ENCODE data around the gene CNN2. TPM values are rescaled to one million over a fixed set of nuclear protein-coding genes. Genes with fewer than 3 reads are reported as not detected.
A peak's percentile ranks its signal among the peaks of the same experiment; 100 is the strongest.

Gene CNN2
- total and polyA plus RNA-seq, 2 of the 13 experiments (the other 11 are each of a cell fraction or from before 2014, with no cell fraction given), result 63.6 to 70.0 TPM

- TF ChIP-seq MAFK (conservative IDR thresholded peaks at IDR 0.05 in 1 of 2, IDR thresholded peaks at IDR 0.05 in 1 of 2; ENCODE audit: low read length in 2 of 2) (no peak), ARNTL (CRISPR knock-in tag; IDR thresholded peaks at IDR 0.05) (peak; percentile 91), HMGXB4 (CRISPR knock-in tag; IDR thresholded peaks at IDR 0.05; ENCODE audit: borderline replicate concordance in 1 of 2, low read depth in 1 of 2) (peak in 1 of 2 experiments; percentile 40; a peak in 1 of 4 replicates), EEA1 (CRISPR knock-in tag; IDR thresholded peaks at IDR 0.05; ENCODE audit: borderline replicate concordance) (peak; percentile 51; the same call in 1 of the 2 replicates), HIC2 (CRISPR knock-in tag; IDR thresholded peaks at IDR 0.05; ENCODE audit: low read depth) (peak; percentile 36; the same call in 1 of the 2 replicates), TAF15 (IDR thresholded peaks at IDR 0.05; ENCODE audit: low read depth, low read length, poor library complexity, severe bottlenecking) (peak; percentile 44), HIVEP1 (CRISPR knock-in tag; IDR thresholded peaks at IDR 0.05) (0 out of 2 replicates have a peak, but pooled peaks have one; percentile 22), TEAD3 (CRISPR knock-in tag; optimal IDR thresholded peaks at IDR 0.05; ENCODE audit: borderline replicate concordance) (peak; percentile 39), SRSF4 (IDR thresholded peaks at IDR 0.05; ENCODE audit: low read depth, low read length, poor library complexity, severe bottlenecking) (no peak), SKI (IDR thresholded peaks at IDR 0.05; ENCODE audit: partially characterized antibody) (no peak), TFE3 (CRISPR knock-in tag; IDR thresholded peaks at IDR 0.05) (0 out of 2 replicates have a peak, but pooled peaks have one; percentile 48), MEF2D (CRISPR knock-in tag; IDR thresholded peaks at IDR 0.05) (peak; percentile 67; the same call in 1 of the 2 replicates), SP5 (CRISPR knock-in tag; IDR thresholded peaks at IDR 0.05; ENCODE audit: borderline replicate concordance, low read depth) (peak; percentile 50; the same call in 1 of the 2 replicates), ZIK1 (CRISPR knock-in tag; IDR thresholded peaks at IDR 0.05; ENCODE audit: borderline replicate concordance, low read depth) (peak; percentile 63; the same call in 1 of the 2 replicates), YEATS2 (CRISPR knock-in tag; IDR thresholded peaks at IDR 0.05; ENCODE audit: borderline replicate concordance) (no peak), SOX13 (IDR thresholded peaks at IDR 0.05) (no peak), SOX13 (CRISPR knock-in tag; conservative IDR thresholded peaks at IDR 0.05 in 1 of 2, IDR thresholded peaks at IDR 0.05 in 1 of 2) (0 out of 4 replicates have a peak, but pooled peaks of 1 of the 2 experiments have one; percentile 17), DZIP1 (CRISPR knock-in tag; IDR thresholded peaks at IDR 0.05) (no peak; the same call in 1 of the 2 replicates), ZNF775 (CRISPR knock-in tag; IDR thresholded peaks at IDR 0.05; ENCODE audit: borderline replicate concordance) (no peak), MEIS1 (CRISPR knock-in tag; IDR thresholded peaks at IDR 0.05; ENCODE audit: borderline replicate concordance) (no peak), RBFOX2 (IDR thresholded peaks at IDR 0.05; ENCODE audit: low read depth, low read length) (peak; percentile 39; the same call in 1 of the 2 replicates)
These were observed 19.8 kb downstream of the CNN2 start (continued) for GRCh38 chr19:1046117-1046626.

All from HepG2 (cell line).